Renal cortex interstitium (tissue), 11 donors: Measurements from ENCODE around the gene BICC1. TPM values are rescaled to one million over a fixed set of nuclear protein-coding genes. Genes with fewer than 3 reads are reported as not detected.

Experiments
- DNase-seq, 11 donors: peaks; one replicate each; pipeline ENCODE4 v3.0.0-alpha.2; 2013; ENCODE audit warnings: low read depth in 9 of 11, low spot score in 4 of 11; ENCODE audit errors: extremely low read depth in 1 of 11
- polyA plus RNA-seq, 3 donors: library from polyadenylated mRNA; unstranded; fragments of 120-200 nt; gene quantifications; one replicate each; pipeline ENCODE4 v1.2.1, GENCODE V29; 2013; ENCODE audit not compliant: insufficient read length in 3 of 3

The BICC1 gene
- polyA plus RNA-seq, 3 donors = 70.8 to 94.6 (median 83.3) TPM

DNA sequence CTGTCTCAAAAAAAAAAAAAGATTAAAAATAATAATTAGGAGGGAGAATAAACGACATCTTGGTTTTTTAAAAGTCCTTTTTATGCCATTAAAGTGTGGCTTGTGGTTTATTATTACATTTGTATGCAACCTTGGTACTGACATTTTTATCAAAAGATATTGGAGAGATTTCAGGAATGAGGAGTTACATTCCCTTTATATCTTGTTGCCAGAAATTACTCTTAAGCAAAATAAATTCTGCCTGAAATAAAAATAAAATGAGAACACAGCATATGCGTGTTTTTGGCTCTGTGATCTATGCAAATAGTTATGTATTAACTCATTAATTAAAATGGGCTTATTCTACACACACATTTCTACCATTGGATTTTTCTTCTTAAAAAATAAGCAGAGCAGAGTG, 202.4 kb downstream of the BICC1 start:
- no peak for DNase-seq

DNA sequence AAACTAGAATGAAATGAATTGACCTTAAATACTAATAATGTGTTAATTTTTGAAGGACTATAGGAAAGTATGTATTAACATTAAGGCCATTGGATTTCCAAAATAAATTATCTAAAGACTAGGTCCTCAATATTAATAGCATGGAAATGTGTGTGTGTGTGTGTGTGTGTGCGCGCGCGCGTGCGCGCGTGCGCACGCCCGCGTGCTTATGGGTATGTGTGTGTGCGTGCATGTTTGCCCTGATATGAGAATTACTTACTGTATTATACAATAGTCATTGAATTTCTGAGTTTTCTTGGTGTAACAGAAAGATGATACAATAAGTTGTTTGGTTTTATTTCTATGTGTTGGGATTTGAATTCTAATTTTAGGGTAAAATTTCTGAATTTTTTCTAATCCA, 205.9 kb downstream of the BICC1 start:
- no peak for DNase-seq

DNA sequence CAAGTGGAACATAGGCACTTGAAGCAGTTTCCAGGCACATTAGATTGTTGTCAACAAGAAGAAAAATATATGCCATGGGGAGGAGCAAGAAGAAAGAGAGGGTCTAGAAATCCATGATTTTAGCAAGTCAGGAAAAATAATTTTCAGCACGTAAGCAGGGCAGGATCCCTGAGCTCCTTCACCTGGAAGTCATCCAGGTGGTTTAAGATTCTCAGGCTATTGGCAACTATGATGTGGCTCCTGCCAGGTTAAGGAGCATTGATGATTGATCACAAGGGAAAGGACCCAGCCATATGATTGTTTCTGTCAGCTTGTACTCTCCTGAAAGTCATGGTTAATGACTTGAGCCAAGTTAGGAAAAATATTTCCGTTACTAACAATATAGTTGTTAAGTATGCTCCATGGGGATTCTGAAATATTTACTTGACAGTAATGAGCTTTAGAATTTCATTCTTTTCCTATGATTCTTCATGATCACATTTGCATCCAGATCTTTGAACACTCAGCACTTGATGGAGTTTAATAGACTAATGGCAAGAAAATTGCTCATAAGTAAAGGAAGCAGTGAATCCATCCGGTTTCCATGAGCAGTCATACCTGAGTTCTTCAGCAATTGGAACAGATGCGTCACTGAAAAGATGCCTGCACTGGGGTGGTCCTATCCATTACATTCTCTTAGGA, 209.1 kb downstream of the BICC1 start:
- DNase-seq = no peak

DNA sequence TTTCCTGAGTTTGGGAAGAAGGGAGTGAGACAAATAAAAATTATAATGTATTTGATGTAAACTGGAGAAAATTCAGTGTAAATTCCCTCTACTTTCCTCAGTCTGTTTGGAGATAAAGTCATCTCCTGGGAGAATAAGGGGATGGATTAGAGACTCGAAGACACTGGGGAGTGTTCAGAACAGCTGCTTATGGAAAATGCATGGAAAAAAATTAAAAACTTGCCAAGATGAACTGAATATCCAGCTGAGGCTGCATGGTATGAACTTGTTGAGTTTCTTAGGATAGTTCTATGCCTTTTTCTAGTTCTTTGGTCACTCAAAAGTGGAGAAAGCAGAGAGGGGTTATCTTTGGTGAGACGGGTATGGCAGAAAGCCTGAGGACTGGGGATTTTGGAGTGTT, 210.5 kb downstream of the BICC1 start:
- no peak for DNase-seq

DNA sequence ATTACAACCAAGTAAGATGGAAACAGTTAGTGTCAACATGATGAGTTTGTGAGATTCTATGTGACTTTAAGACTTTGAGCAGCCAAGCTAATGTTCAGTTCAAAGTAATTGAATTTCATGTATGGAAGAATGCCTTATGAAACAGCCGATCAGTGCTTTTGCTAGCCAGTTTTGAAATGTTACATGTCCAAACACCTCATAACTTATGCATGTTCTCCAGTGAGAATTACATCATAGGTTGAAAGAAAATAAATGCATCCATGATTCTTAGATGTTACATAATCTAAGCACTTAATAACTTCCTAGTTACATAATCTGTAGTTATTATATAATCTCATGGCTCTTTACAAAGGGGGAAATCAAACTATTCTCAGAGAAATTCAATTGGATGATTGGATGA, 211.3 kb downstream of the BICC1 start:
- DNase-seq = no peak

DNA sequence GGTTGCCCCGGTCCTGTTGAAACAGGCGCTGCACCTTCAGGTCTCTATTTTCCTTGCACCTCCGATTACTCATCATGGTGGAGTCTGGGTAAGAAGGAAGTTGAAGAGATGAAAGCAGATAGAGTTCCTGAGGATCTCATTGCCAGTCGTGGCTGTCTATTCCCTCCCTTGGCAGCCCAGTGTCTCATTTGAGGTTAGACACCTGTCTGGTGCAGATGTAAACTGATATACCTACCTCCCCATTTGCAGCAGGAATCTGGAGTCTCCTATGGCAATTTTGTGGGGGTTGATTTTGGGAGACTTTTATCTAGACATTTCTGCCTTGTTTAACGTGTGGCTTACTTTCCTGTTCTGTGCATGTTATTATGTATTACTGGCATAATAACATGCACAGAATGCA, 212.1 kb downstream of the BICC1 start:
- no peak for DNase-seq

DNA sequence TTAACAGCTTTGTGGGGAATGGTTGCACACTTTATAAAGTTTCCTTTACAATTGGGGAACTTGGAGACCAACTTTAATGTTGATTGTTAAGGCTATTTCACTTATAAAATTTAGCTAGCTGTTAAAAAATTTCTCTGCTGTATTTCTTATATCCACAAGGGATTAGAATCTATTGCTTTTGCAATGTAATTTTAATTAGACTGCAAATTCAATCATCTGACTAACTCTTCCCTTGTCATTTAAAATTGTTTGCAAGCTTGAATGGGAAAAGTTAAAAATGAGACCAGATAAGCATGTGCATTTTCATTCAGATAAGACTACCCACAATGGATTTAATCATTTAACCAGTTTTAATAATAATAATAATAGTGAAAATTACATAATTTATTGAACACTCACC, 213.2 kb downstream of the BICC1 start:
- no peak for DNase-seq

DNA sequence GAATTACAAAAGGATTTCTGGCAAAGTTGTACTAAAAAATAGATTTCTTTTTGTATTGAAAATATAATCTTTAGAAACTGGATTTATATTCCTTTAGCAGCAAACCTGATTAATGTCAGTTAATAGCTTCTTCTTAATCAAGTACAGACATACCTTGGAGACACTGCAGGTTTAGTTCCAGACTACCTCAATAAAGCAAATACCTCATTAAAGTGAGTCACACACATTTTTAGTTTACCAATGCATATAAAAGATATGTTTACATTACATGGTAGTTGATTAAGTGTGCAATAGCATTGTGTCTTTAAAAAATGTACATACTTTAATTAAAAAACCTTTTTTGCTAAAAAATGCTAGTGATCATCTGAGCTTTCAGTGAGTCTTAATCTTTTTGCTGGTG, 215.0 kb downstream of the BICC1 start:
- no peak for DNase-seq

DNA sequence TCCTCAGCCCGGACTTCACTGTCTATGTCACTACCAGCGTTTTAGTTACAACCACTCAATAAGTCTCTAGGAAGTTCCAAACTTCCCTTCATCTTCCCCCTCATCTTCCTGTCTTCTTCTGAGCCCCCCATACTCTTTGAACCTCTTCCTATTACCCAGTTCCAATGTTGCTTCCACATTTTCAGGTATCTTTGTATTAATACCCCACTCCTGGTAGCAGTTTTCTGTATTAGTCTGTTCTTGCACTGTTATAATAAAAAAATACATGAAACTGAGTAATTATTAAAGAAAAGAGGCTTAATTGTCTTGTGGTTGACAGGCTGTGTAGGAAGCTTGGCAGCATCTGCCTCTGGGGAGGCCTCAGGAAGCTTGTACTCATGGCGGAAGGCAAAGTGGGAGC, 218.6 kb downstream of the BICC1 start:
- no peak for DNase-seq

DNA sequence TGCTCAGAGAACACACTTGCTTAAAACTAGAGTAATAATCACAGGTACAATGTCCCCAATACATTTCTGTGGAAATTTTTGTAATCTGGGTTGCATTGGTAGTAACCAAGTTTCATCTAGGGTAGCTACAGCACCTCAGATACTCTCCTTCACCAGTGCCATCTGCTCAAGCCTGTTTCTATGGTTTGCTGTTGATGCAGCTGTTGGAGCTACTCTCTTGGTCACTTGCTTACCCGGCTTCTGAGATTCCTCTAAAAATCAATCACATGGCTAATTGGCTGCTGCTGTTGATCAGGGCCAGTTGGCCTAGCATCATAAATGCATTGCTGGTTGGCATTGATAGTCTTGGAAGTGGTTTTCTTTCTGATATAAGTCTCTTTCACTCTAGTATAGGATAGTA, 220.8 kb downstream of the BICC1 start:
- DNase-seq = no peak

DNA sequence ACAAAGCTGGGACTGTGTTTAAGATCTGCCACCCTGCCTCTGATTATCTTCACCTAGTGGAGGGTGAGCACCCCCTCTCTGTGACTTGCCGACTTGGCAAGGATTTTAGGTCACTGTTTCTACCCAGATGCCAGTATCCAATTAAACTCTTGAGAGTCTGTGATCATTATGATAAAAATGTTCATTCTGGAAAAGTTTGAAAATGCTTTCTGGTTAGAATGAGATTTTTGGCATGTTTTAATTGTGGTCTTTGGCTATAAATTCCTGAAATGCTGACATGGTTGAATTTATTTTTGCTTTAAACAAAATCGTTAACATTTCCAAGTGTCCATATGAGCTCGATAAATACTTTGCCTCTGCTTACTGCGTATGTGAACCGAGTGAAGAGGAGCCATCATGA, 221.4 kb downstream of the BICC1 start:
- DNase-seq = no peak

DNA sequence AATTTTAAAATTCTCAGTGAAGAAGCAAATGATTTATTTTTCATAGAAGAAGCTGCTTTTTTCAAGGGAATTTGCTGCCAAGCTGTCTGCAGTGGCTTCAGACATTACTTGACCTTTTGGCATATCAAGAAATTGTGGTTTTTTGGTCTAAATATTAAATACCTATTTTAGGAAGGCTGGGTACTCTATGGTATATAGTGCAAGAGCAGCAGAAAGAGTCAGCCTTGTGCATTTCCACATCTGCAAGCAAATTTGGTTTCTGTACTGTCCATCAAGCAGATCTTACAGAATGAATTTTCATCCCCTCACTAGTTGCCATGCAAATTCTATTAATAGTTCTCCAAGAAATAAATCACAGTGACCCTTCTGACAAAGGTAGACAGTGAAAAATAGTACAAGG, 222.0 kb downstream of the BICC1 start:
- DNase-seq = no peak

DNA sequence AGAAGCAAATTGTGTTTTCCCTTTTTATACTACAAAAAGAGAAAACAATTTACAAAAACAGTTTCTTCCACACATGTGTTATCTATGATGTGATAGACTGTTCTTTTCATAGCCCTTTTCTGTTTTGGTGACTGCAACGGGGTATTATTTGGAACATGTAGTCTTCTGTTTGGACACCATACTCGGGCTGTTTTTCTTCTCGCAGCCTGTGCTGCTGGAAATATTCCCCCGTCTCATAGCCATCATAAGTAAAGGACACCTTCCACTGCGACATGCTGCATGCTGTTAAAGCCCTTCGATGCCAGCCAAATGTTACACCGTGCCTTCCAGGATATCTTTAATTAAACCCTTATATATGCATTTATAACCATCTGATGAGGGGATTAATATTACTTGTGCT, 222.4 kb downstream of the BICC1 start:
- DNase-seq = no peak

DNA sequence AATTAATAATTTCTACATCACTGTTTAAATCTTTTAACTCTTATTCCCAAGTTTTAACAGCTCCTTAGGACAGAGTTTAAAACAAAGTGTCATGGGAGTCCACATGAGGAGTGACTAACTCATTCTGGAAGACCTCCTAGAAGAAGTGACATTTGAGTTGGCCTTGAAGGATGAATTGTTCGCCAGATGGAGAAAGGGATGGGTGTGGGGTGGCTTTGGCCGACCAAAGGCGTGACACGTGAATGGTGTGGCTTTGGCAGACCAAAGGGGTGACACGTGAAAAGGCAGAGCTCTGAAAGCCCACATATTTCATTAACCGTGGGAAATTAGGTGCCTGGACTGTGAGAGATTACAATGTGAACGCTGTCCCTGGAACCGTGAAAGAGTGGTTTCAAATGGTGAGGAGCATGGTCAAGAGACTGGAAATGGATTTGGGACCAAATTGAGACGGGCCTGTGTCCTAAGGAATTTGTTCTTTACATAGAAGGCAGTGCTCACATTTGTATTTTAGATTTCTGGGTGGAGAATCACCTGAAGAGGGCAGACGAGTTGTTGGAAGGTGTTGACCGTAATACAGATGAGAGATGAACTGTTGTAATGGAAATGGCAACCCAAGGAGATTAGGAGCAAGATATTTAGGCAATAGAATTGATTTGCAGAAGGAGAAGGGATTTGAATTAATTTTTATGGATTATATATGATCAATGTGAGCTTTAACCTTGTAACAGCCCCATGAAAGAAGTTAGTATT, 228.1 kb downstream of the BICC1 start:
- DNase-seq = no peak

DNA sequence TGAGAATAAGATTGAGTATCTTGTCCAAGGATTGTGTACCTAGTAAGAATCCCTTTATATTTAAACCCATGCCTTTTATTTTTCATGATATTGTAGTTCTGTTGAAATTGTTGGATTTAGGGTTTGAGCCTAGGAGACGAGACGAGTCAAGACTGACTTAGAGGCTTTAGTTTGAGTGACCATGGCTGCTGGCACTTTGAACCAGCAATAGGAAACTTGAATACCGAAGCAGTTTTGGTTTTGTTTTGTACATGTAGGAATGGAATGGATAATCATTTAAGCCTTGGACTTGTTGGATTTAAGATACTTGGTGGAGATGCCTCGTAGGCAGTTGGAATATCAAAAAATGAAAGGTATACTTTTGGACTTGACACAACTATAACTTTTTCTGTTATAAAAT, 229.0 kb downstream of the BICC1 start:
- no peak for DNase-seq

DNA sequence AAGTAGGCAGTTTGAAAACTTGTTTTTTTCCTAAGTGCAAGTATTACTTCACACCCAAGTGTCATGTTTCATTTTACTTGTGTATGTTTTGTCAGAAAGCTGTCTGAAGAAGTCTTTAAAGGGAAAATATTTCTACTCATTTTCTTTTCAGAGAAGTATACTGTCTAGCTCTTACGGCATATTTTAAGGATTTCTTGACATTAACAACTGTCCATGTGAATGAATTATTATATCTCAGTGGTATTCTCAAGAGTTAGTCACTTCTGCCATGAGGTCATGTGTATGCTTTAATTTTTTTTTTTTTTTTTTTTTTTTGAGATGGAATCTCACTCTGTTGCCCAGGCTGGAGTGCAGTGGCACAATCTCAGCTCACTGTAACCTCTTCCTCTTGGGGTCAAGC, 229.5 kb downstream of the BICC1 start:
- no peak for DNase-seq

DNA sequence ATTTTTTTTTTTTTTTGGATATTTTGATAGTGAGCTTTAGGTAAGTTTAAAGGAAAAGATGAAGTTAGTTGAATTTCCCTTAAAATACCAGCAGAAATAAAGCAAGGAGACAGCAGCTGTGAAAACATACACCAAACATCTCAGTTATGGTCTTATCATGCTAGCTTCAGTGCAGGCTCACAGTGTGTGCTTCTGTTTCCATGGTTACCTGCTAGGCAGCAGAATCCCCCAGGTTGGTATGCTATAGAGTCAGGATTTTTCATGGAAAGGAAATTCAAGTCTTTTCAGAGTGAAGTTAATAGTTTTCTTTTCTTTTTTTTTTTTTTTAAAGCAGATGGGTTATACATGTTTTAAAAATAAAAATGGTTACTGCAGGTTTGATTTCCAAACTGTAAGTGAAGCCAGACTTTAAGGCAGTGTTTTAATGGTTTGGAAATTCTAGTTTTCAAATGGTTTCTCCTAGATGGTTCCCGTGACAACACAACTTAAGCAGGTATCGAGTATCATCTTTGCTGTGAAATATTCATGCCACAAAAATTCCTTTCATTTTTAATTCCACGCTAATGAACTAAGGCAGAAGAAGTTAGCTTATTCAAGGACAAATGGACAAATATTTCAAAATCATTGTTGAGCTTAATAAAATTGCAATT, 230.9 kb downstream of the BICC1 start:
- no peak for DNase-seq

DNA sequence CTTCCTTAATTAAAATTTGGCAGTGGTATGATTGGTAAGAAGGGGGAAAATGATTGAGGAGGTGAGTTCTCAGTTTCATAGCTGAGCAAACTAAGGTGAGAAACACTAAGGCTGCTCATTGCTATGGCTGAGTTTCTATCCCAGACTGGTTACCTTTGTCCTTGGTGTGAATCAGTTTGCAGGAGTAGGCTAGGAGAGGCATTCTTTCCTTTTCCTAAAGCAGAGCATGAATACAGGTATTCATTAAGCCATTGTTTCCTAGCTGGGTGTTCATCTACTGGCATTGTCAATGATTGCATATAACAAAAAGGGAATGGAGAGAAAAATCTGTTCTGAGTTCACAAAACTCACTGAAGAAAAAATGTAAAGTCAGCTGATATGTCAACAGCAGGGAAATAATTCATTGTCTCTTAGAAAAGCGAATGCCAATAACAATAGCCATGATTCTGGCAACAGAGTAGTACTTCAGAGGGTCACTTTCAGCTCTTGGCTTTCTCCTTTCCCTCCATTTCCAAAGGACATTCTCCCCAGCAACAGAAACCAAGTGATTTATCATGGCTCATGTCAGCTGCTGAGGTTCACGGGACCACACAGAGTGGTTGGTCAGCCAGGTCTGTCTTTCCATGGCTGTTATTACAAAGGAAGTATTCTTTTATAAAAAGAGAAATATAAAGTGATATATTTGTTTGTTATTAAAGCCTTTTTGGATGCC, 234.0 kb downstream of the BICC1 start:
- peak in 2 of 11 donors; percentile 39 to 51 for DNase-seq

DNA sequence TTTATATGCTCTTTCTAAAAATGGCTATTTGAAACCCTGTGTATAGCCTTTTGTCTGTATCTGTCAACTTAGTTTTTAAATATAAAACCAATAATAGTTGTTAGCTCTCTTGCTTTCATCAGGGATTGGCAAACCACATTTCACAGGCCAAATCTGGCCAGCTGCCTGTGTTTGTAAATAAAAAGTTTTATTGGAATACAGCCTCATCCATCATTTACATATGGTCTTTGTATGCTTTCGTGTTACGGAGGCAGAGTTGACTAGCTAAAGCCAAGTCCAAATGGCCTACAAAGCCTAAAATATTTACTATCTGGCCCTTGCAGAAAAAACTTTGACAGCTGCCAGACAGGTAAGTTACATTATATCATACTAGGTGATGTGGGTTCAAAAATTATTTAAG, 235.0 kb downstream of the BICC1 start:
- DNase-seq = no peak

DNA sequence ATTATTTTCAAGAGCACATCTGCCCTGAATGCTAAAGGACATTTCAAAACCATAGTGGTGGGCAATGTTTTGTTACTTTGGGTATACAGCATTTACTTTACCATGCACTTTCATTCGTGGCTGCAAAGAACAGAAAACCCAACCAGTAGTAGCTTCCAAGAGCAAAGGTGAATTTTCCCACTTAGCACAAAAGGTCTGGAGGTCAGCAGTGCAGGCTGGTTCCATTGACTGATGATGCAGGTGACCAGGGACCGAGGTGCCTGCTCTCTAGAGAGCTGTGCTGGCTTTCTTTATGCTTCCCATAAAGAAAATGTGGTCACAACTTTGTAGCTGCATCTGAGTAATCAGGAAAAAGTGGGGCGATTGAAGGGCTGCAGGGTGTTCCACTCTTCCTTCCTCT, 240.0 kb downstream of the BICC1 start:
- DNase-seq = no peak
